Spleen (tissue), 7 donors: ENCODE results near the gene ZNF711.

Experiments
- POLR2A ChIP-seq, 3 donors: fragments of 450-650 bp; IDR thresholded peaks; one replicate each; pipeline ENCODE4 v1.5.1; 2017; ENCODE audit warnings: antibody characterized with exemption in 3 of 3, mild to moderate bottlenecking in 1 of 3
- POLR2AphosphoS5 ChIP-seq, 3 donors: sonication (generic); formaldehyde crosslinking; IDR thresholded peaks; one replicate each; pipeline ENCODE4 v1.5.1; 2017; ENCODE audit warnings: antibody characterized with exemption in 3 of 3
- TF ChIP-seq, protein P1 (sequence below), 11 experiments: fragments of 200-600 bp in 7 of 11; fragments of 450-650 bp in 4 of 11; sonication (generic) in 4 of 11; IDR thresholded peaks in 8 of 11; conservative IDR thresholded peaks in 3 of 11; 1 replicate in 7 of 11; 2 replicates in 4 of 11; pipeline versions ENCODE4 v1.4.0 to v1.8.0; 2016 to 2021; ENCODE audit warnings: antibody characterized with exemption in 11 of 11, inconsistent platforms in 4 of 11, mild to moderate bottlenecking in 1 of 11
- donor health status: DM: no; HTN: no; CAD: no; lungs with moderate emphysema.
- donor health status: DM: no; HTN: no; CAD: no.
- donor health status: DM: no; HTN: no; CAD: no.

DNA sequence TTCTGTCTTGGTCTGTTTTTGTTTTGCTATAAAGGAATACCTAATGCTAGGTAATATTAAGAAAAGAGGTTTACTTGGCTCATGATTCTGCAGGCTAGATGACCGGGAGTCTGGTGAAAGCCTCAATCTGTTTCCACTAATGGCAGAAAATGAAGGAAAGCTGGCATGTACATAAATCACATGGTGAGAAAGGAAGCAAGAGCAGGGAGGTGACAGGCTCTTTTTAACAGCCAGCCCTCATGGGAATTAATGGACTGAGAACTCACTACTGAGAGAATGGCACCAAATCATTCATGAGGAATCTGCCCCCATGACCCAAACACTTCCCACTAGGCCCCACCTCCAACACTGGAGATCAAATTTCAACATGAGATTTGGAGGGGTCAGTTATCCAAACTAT is 27.8 kb upstream of the ZNF711 start:
- TF ChIP-seq, protein P1, sequence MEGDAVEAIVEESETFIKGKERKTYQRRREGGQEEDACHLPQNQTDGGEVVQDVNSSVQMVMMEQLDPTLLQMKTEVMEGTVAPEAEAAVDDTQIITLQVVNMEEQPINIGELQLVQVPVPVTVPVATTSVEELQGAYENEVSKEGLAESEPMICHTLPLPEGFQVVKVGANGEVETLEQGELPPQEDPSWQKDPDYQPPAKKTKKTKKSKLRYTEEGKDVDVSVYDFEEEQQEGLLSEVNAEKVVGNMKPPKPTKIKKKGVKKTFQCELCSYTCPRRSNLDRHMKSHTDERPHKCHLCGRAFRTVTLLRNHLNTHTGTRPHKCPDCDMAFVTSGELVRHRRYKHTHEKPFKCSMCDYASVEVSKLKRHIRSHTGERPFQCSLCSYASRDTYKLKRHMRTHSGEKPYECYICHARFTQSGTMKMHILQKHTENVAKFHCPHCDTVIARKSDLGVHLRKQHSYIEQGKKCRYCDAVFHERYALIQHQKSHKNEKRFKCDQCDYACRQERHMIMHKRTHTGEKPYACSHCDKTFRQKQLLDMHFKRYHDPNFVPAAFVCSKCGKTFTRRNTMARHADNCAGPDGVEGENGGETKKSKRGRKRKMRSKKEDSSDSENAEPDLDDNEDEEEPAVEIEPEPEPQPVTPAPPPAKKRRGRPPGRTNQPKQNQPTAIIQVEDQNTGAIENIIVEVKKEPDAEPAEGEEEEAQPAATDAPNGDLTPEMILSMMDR (IDR thresholded peaks at IDR 0.05 in 8 of 11, conservative IDR thresholded peaks at IDR 0.05 in 3 of 11) = no peak
- TF ChIP-seq POLR2A (IDR thresholded peaks at IDR 0.05) (no peak), POLR2AphosphoS5 (IDR thresholded peaks at IDR 0.05) (no peak)
